MM.1S (cell line): Measurements from ENCODE around the gene LEMD2.

Experiments used
- CTCF ChIP-seq: fragments of 300-600 bp; sonication (generic); IDR thresholded peaks from 2 replicates; pipeline ENCODE4 v1.5.1; 2016; ENCODE audit warnings: antibody characterized with exemption, low read length, mixed read lengths
- EZH2 ChIP-seq: fragments of 300-600 bp; sonication (generic); optimal IDR thresholded peaks from 2 replicates; pipeline ENCODE3; 2017; ENCODE audit warnings: low read depth, mild to moderate bottlenecking, antibody characterized with exemption, low read length, mixed read lengths
- EZH2phosphoT487 ChIP-seq: fragments of 300-600 bp; sonication (generic); IDR thresholded peaks from 2 replicates; pipeline ENCODE4 v1.6.1; 2018; ENCODE audit warnings: antibody characterized with exemption, low read length

- TF ChIP-seq CTCF (no peak), EZH2phosphoT487 (no peak), EZH2 (no peak)
Measured at GRCh38 chr6:33830635-33831240, 41.8 kb upstream of the LEMD2 start.
